KMS-11 (cell line): ENCODE data around the gene CTNNA3.

Experiments
- H2AFZ ChIP-seq: fragments of 200-600 bp; sonication (generic); 2 replicates; pipeline ENCODE4 v1.6.1; 2016; ENCODE audit warnings: antibody characterized with exemption, mixed run types, low read depth
- H3K27ac ChIP-seq: fragments of 200-600 bp; sonication (generic); 2 replicates; pipeline ENCODE4 v1.6.1; 2016; ENCODE audit warnings: mild to moderate bottlenecking, mixed run types
- H3K27me3 ChIP-seq: fragments of 200-600 bp; sonication (generic); 2 replicates; pipeline ENCODE4 v1.6.1; 2017; ENCODE audit warnings: mild to moderate bottlenecking, low read depth, mixed run types, moderate library complexity; ENCODE audit not compliant: insufficient read depth
- H3K36me3 ChIP-seq: fragments of 200-600 bp; sonication (generic); 2 replicates; pipeline ENCODE4 v1.6.1; 2017; ENCODE audit warnings: mild to moderate bottlenecking, mixed run types; ENCODE audit not compliant: insufficient read depth
- H3K4me1 ChIP-seq: fragments of 200-600 bp; sonication (generic); 2 replicates; pipeline ENCODE4 v1.6.1; 2016; ENCODE audit warnings: mild to moderate bottlenecking, low read depth, mixed run types; ENCODE audit not compliant: poor library complexity, severe bottlenecking
- H3K4me2 ChIP-seq: fragments of 200-600 bp; sonication (generic); 2 replicates; pipeline ENCODE4 v1.7.0; 2016; ENCODE audit warnings: mild to moderate bottlenecking, mixed run types
- H3K4me3 ChIP-seq: fragments of 200-600 bp; sonication (generic); IDR thresholded peaks from 2 replicates; pipeline ENCODE4 v1.6.1; 2017; ENCODE audit warnings: low read depth, low read length, mixed read lengths; ENCODE audit not compliant: insufficient read depth
- H3K79me2 ChIP-seq: fragments of 200-600 bp; sonication (generic); 2 replicates; pipeline ENCODE4 v1.6.1; 2016; ENCODE audit warnings: low read depth, mixed run types; ENCODE audit not compliant: insufficient read depth
- H3K9ac ChIP-seq: fragments of 200-600 bp; sonication (generic); 2 replicates; pipeline ENCODE4 v1.6.1; 2016; ENCODE audit warnings: mild to moderate bottlenecking, mixed run types
- H4K20me1 ChIP-seq: fragments of 200-600 bp; sonication (generic); 2 replicates; pipeline ENCODE4 v1.6.1; 2016; ENCODE audit warnings: mild to moderate bottlenecking, mixed run types; ENCODE audit not compliant: insufficient read depth
- TF ChIP-seq, protein P1 (sequence below): fragments of 200-600 bp; sonication (generic); conservative IDR thresholded peaks from 2 replicates; pipeline ENCODE4 v1.6.1; 2017; ENCODE audit warnings: low read depth, mild to moderate bottlenecking, antibody characterized with exemption, low read length, moderate library complexity, mixed read lengths

CTNNA3 gene

DNA sequence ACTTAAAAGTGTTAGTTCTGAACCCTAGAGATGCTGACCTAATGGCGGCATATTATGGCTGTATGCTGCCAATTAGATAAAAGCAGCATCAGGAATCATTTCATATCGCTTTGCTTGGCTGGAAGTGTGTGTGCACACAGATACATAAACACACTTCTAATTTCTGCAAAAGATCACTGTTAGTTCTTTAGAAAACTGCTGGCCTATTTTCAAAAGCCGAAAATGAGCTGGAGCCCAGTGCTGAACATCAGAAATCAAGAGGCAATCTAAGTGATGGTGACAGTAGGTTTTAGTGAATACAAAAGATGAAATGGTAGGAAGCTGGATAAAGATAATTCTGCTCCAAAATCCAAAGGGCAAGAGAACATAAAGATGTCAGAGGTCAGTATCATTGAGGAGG, 1516.0 kb downstream of the CTNNA3 start:
- Histone ChIP-seq H3K4me1 (no peaks in the 10 kb centered on the region), H3K4me3 (no peak overlapping the region), H4K20me1 (no peaks in the 10 kb centered on the region), H3K79me2 (no peaks in the 10 kb centered on the region), H3K27ac (no peak overlapping the region), H3K4me2 (no peak overlapping the region), H3K27me3 (no peaks in the 10 kb centered on the region), H3K36me3 (no peaks in the 10 kb centered on the region), H2AFZ (peak overlapping the region; percentile 41), H3K9ac (no peak overlapping the region)
- TF ChIP-seq, protein P1, sequence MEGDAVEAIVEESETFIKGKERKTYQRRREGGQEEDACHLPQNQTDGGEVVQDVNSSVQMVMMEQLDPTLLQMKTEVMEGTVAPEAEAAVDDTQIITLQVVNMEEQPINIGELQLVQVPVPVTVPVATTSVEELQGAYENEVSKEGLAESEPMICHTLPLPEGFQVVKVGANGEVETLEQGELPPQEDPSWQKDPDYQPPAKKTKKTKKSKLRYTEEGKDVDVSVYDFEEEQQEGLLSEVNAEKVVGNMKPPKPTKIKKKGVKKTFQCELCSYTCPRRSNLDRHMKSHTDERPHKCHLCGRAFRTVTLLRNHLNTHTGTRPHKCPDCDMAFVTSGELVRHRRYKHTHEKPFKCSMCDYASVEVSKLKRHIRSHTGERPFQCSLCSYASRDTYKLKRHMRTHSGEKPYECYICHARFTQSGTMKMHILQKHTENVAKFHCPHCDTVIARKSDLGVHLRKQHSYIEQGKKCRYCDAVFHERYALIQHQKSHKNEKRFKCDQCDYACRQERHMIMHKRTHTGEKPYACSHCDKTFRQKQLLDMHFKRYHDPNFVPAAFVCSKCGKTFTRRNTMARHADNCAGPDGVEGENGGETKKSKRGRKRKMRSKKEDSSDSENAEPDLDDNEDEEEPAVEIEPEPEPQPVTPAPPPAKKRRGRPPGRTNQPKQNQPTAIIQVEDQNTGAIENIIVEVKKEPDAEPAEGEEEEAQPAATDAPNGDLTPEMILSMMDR: no peak

DNA sequence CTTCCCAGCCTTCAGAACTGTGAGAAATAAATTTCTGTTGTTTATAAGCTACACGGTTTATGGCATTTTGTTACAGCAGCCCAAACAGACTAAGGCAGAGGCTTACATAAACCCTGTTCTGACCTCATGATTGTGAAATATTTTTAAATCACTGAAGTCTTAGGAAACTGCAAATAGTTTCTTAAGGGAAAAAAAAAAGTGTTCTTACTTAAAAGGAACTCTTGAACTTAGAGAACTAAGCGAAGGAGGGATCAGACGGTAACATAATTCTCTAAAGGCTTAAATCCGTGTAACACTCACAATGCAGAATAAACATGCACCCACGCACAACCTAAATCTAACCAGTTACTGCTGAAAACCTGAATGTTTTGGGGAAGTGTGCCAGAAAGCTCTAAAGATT, 1519.2 kb downstream of the CTNNA3 start:
- Histone ChIP-seq H3K4me3 (no peak overlapping the region), H3K36me3 (no peaks in the 10 kb centered on the region), H3K9ac (no peak overlapping the region), H3K27me3 (no peaks in the 10 kb centered on the region), H4K20me1 (no peaks in the 10 kb centered on the region), H3K27ac (no peak overlapping the region), H3K4me2 (no peak overlapping the region), H3K4me1 (no peaks in the 10 kb centered on the region), H2AFZ (no peak overlapping the region), H3K79me2 (no peaks in the 10 kb centered on the region)
- TF ChIP-seq, protein P1: no peak

DNA sequence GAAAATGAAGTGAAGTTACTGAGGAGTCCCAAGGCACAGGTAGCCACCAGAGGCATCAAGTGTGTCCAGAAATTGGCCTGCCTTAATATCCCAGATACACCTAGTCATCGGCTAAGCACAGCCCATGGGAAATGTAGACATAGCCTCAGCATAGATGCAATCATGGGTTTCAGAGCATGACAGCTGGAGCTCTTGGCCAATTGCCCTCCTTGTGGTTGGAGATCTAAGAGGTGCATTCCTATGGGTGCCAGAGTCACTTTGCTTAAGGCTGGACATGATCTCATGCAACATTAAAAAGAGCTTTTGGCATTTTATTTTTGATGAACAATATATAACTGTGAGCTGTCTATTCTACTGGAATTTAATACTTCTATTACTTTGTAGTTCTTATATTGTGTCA, 1528.2 kb downstream of the CTNNA3 start:
- Histone ChIP-seq H3K27ac (no peak overlapping the region), H3K79me2 (no peaks in the 10 kb centered on the region), H2AFZ (no peak overlapping the region), H3K36me3 (no peaks in the 10 kb centered on the region), H3K27me3 (no peaks in the 10 kb centered on the region), H3K4me1 (no peaks in the 10 kb centered on the region), H4K20me1 (no peaks in the 10 kb centered on the region), H3K9ac (no peak overlapping the region), H3K4me2 (no peak overlapping the region), H3K4me3 (no peak overlapping the region)
- TF ChIP-seq, protein P1: no peak

DNA sequence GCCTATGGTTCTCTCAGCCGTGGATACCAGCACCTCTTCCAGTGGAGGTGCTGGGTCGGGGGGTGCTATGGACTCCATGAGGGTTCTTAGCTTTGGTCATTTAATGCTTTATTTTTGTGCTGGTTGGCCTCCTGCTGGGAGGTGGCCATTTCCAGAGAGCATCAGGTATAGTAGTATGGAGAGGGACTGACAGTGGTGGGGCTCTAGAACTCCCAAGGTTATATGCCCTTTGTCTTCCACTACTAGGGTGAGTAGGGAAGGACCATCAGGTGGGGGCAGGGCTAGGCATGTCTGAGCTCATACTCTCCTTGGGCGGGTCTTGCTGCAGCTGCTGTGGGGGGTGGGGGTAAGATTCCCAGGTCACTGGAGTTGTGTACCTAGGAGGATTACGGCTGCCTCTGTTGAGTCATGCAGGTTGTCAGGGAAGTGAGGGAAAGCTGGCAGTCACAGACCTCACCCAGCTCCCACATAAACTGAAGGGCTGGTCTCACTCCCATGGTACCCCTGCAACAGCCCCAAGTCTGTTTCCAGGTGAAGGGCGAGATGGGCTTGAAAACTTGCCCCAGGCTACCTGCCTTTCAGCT, 1533.3 kb downstream of the CTNNA3 start:
- no peaks in the 10 kb centered on the region for H3K27me3 ChIP-seq
- TF ChIP-seq, protein P1: no peak

More for the DNA sequence above, 1533.3 kb downstream of the CTNNA3 start:
- H4K20me1 ChIP-seq: no peaks in the 10 kb centered on the region
- H3K4me1 ChIP-seq: no peaks in the 10 kb centered on the region
- H3K9ac ChIP-seq: no peak overlapping the region
- no peak overlapping the region for H3K4me2 ChIP-seq
- no peaks in the 10 kb centered on the region for H3K79me2 ChIP-seq
- H3K27ac ChIP-seq: no peak overlapping the region
- H3K36me3 ChIP-seq: no peaks in the 10 kb centered on the region
- H3K4me3 ChIP-seq: no peak overlapping the region
- no peak overlapping the region for H2AFZ ChIP-seq
